NOMO-1 treated with dmso at 0.1 percent for 144 hours (cell line): ENCODE results near the gene RAD23A.

Experiments
- DNase-seq: peaks from one replicate; lab custom pipeline; 2025; ENCODE audit not compliant: unreplicated experiment; lab: John Stamatoyannopoulos, UW

RAD23A gene

GRCh38 chr19:13001502-13002165 is 56.0 kb downstream of the RAD23A start:
- DNase-seq: no peak

- no peak for DNase-seq
Measured at GRCh38 chr19:13002166-13002898, 56.7 kb downstream of the RAD23A start.

GRCh38 chr19:13003081-13003480 is 57.4 kb downstream of the RAD23A start:
- DNase-seq: no peak
